Stimulated activated naive B cell treated with anti-CD40 and anti-IgM and Interleukin-4, amounts not matched to agents 10 μg/mL and 1 μg/mL and 100 μg/mL, for 72 hours (primary cell): ENCODE results near the gene BRAF.
"Not testable (repeated sequence)": the region's sequence is repeated elsewhere in the genome, so short reads cannot be mapped to it uniquely, and the experiment has no call there.

ENCODE experiments used
- ATAC-seq, 2 donors: fragments of 150-1000 bp; cut with Tn5 transposase; replicated peaks; 2 replicates each; pipeline ENCODE4 v1.10.0; 2021; ENCODE audit warnings: moderate library complexity in 1 of 2
- DNase-seq: peaks from one replicate; pipeline ENCODE4 v3.0.0; 2021
- H3K27ac Mint-ChIP-seq: one replicate; pipeline ENCODE4 v1.8.0; 2022; ENCODE audit warnings: mild to moderate bottlenecking, mixed read lengths
- H3K27me3 Mint-ChIP-seq, 2 donors: one replicate each; pipeline ENCODE4 v1.8.0; 2022; ENCODE audit warnings: mixed read lengths in 2 of 2
- H3K36me3 Mint-ChIP-seq, 2 donors: one replicate each; pipeline ENCODE4 v1.8.0; 2022; ENCODE audit warnings: mixed read lengths in 2 of 2, mild to moderate bottlenecking in 1 of 2
- H3K4me1 Mint-ChIP-seq, 2 donors: one replicate each; pipeline ENCODE4 v1.8.0; 2022; ENCODE audit warnings: mixed read lengths in 2 of 2, mild to moderate bottlenecking in 1 of 2
- H3K4me3 Mint-ChIP-seq, 2 donors: one replicate each; pipeline ENCODE4 v1.8.0; 2022; ENCODE audit warnings: mild to moderate bottlenecking in 2 of 2, mixed read lengths in 2 of 2, moderate library complexity in 1 of 2
- H3K9me3 Mint-ChIP-seq, 2 donors: one replicate each; pipeline ENCODE4 v1.8.0; 2022; ENCODE audit warnings: mixed read lengths in 2 of 2, mild to moderate bottlenecking in 1 of 2

The BRAF gene

DNA sequence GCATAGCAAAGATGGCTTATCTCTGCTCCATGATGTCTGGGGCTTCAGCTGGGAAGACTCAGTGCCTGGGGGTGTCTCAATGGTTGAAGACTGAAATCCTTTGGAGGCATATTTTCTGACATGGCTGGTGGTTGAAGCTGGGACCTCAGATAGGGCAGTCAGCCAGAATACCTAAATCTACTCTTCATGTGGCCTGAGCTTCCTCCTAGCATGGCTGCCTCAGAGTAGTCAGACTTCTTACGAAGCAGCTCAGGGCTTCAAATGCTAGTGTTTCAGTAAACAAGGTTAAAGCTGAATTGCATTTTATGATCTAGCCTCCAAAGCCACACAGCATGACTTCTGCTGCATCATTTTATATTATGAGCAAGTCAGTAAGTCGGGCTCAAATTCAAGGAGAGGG, 2.6 kb upstream of the BRAF start:
- Mint-ChIP-seq H3K36me3 (peaks cover 0 to 4% of the 10 kb centered on the region in 2 donors), H3K4me3 (no peak overlapping the region), H3K27ac (no peak overlapping the region), H3K27me3 (peaks cover under 1 to 2% of the 10 kb centered on the region in 2 donors), H3K9me3 (no peaks in the 10 kb centered on the region), H3K4me1 (peaks cover 0 to 8% of the 10 kb centered on the region in 2 donors)
- ATAC-seq (no peak), DNase-seq (no peak)

DNA sequence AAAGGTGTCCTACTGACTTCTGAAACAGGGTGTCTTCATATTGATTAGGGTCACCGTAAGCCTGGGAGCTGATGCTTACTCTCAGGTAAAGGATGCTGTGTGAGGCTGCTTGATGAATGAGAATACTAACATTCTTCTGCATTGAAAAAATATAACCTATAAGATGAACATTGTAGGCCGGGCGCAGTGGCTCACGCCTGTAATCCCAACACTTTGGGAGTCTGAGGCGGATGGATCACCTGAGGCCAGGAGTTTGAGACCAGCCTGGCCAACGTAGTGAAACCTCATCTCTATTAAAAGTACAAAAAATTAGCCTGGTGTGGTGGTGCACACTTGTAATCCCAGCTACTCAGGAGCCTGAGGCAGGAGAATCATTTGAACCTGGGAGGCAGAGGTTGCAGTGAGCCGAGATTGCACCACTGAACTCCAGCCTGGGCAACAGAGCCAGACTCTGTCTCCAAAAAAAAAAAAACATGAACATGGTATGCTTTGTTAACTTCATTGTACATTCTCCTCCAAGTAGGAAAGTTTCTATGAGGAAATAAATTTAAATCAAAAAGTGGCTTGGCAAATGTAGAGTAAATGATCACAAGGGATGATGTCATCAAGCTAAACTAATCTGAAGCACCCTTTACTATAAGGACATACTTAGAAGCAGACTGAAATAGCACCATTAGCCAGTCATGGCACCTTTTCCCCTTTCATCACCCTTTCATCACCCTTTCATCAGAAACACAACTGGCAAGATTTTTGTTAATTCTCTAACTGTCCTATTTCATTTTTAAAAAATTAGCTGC, 1.5 kb upstream of the BRAF start:
- ATAC-seq (no peak), DNase-seq (no peak)
- Mint-ChIP-seq H3K36me3 (peaks cover 0 to 4% of the 10 kb centered on the region in 2 donors), H3K27ac (no peak overlapping the region), H3K4me3 (no peak overlapping the region), H3K4me1 (peaks cover 0 to 8% of the 10 kb centered on the region in 2 donors), H3K27me3 (no peaks in the 10 kb centered on the region), H3K9me3 (no peaks in the 10 kb centered on the region)

DNA sequence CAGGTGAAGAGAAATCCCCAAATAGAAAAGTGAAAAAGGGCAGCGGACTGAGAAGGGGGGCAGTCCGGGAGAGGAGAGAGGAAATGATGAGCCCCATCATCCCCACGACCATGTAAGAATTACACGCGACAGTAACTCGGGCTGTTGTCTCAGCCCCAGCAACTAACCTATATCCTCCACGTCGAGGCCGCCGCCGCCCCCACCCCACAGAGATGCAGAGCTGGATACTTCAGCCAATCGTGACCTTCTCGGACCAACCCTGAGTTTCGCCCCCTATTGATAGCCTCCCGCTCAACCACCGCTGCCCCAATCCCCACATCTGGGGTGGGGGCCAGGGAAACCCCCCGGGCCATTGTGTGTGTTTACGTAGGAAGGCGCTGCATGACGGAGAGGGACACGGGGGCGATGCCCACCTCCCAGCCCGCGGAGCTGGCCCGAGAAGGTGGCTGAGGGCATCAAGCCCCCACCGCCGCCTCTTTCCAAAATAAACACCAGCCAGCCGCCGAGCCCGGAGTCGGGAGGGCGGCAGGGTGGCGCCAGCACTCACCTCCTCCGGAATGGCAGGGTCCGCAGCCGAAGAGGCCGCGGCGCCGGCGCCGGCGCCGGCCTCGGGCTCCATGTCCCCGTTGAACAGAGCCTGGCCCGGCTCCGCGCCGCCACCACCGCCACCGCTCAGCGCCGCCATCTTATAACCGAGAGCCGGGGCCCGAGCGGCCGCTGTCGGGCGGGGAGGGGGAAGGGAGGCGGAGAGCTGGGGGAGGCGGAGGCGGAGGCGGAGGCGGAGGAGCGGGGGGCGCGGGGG, 509 bp downstream of the BRAF start:
- H3K27me3 Mint-ChIP-seq = no peaks in the 10 kb centered on the region
- peaks cover 15 to 16% of the 10 kb centered on the region in 2 donors for H3K4me1 Mint-ChIP-seq

DNA sequence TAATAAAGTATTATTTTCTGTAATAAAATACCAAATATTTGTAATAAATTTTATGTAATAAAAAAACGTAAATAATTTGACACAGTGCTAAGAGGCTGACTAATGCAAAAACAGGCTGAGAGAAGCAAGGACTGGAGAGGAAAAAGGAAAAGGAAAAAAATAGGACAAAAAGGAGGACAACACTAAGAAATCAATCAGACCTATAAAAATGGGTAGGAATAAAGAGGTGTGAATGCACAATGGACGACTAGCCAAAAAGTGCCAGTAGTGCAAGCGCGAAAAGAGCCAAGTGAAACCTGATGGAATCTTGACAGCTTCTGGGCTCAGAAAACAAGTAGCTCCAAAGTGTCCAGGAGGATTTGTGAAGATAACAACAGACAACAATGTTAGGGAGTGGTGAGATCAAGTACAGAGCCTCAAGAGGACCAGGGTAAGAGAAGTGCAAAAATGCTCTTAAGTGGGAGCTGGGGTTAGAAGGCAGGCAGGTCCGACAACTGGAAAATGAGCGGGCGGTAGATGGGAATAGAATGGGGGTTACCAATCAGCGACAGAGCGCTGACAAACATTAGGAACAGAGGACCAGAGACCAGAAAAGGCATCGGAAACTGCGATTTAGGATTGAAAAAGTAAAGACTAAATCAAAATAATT, 1.2 kb downstream of the BRAF start:
- DNase-seq = peak; percentile 4

More for the DNA sequence above, 509 bp downstream of the BRAF start:
- H3K4me3 Mint-ChIP-seq = no peak overlapping the region
- peak; percentile 79 for DNase-seq
- H3K9me3 Mint-ChIP-seq = no peaks in the 10 kb centered on the region
- H3K27ac Mint-ChIP-seq = no peak overlapping the region
- ATAC-seq = peak; percentile 82 to 83
- peaks cover 0 to 11% of the 10 kb centered on the region in 2 donors for H3K36me3 Mint-ChIP-seq

DNA sequence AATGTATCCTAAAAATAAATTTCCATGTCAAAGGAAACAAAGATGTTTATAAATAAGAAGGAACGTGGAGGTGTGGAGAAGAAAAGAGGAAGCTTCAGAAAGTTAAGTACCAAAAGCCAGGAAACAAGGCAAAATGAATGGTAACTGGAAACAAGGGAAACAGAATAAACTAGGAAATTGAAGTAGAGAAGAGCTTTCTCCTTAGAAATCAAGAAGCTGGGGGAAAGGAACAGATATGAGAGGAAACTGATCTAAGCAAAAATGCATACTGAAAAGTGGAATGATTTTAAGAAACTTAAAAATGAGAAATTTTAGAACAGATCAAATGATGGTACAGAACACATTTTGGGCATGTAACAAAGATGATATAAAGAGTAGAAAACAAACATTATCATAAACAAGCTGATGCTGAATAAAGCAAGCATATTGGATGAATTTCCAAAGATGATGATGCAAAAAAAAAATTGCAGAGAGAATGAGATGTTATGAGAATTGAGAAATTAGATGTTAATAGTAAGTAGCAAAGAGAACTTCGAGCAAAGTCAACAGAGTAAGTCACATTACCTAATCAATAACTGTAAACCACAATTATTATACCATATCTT, 1.9 kb downstream of the BRAF start:
- no peaks in the 10 kb centered on the region for H3K27me3 Mint-ChIP-seq
- no peak overlapping the region for H3K4me3 Mint-ChIP-seq
- H3K9me3 Mint-ChIP-seq = no peaks in the 10 kb centered on the region
- H3K4me1 Mint-ChIP-seq = peaks cover 13 to 21% of the 10 kb centered on the region in 2 donors
- DNase-seq (no peak), ATAC-seq (no peak)
- no peak overlapping the region for H3K27ac Mint-ChIP-seq
- peaks cover 4 to 18% of the 10 kb centered on the region in 2 donors for H3K36me3 Mint-ChIP-seq

More for the DNA sequence above, 1.2 kb downstream of the BRAF start:
- Mint-ChIP-seq H3K4me3 (no peak overlapping the region), H3K36me3 (peaks cover 0 to 12% of the 10 kb centered on the region in 2 donors), H3K27ac (no peak overlapping the region), H3K9me3 (no peaks in the 10 kb centered on the region), H3K27me3 (no peaks in the 10 kb centered on the region), H3K4me1 (peaks cover 14 to 18% of the 10 kb centered on the region in 2 donors)
- ATAC-seq = peak; percentile 15 to 16

DNA sequence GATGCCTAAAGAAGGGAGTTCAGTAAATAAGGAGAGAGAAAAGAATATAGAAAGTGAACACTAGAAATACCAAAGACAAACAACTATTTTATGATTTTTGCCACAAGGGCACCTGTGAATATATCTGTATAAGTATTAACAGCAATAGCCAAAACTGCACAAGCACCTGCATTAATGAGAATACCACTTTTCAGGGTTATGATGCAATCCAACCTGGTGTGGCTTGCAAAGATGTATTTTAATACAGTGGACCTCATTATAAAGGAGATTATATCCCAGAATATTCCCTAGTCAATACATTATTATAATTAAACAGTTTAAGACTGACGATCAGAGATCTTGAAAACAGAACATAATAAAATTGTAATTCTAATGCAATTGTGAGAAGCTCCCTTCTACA, 4.0 kb downstream of the BRAF start:
- Mint-ChIP-seq H3K27ac (peak overlapping the region; percentile 65), H3K36me3 (peaks cover 8 to 26% of the 10 kb centered on the region in 2 donors), H3K27me3 (no peaks in the 10 kb centered on the region), H3K9me3 (peaks cover 3% of the 10 kb centered on the region in 2 donors), H3K4me1 (peaks cover 22 to 41% of the 10 kb centered on the region in 2 donors), H3K4me3 (no peak overlapping the region)
- no peak for ATAC-seq
- no peak for DNase-seq

DNA sequence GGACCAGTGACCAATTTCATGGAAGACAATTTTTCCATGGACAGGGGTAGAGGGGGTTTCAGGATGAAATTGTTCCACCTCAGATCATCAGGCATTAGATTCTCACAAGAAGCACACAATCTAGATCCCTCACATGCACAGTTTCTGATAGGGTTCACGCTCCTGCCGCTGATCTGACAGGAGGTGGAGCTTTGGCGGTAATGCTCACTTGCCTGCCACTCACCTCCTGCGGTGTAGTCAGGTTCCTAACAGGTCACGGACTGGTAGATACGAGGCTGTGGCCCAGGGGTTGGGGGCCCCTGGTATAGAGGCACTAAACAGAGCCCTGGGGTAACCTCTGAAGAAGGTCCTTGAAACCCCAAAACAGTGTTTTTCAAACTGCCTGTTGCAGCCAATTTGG, 6.5 kb downstream of the BRAF start:
- DNase-seq (no peak), ATAC-seq (no peak)
- Mint-ChIP-seq H3K27ac (no peak overlapping the region), H3K9me3 (peaks cover 3% of the 10 kb centered on the region in 2 donors), H3K27me3 (no peaks in the 10 kb centered on the region), H3K36me3 (peaks cover 8 to 22% of the 10 kb centered on the region in 2 donors), H3K4me1 (peaks cover 24 to 45% of the 10 kb centered on the region in 2 donors), H3K4me3 (no peak overlapping the region)

DNA sequence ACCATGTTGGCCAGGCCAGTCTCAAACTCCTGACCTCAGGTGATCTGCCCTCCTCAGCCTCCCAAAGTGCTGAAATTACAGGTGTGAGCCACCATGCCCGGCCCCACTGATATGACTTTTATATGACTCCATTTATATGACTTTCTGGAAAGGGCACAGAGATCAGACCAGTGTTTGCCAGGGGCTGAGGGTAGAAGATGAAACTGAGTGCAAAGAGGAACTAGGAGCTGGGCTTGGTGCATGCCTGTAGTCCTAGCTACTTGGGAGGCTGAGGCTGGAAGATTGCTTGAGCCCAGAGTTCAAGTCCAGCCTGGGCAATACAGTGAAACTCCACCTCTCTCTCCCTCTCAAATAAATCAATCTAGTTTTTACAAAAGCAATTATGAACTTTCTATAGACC, 7.5 kb downstream of the BRAF start:
- Mint-ChIP-seq H3K4me1 (peaks cover 31 to 55% of the 10 kb centered on the region in 2 donors), H3K4me3 (no peak overlapping the region), H3K9me3 (peaks cover 3% of the 10 kb centered on the region in 2 donors), H3K36me3 (peaks cover 11 to 26% of the 10 kb centered on the region in 2 donors), H3K27ac (no peak overlapping the region), H3K27me3 (no peaks in the 10 kb centered on the region)
- ATAC-seq (peak; percentile 46 to 59), DNase-seq (no peak)

DNA sequence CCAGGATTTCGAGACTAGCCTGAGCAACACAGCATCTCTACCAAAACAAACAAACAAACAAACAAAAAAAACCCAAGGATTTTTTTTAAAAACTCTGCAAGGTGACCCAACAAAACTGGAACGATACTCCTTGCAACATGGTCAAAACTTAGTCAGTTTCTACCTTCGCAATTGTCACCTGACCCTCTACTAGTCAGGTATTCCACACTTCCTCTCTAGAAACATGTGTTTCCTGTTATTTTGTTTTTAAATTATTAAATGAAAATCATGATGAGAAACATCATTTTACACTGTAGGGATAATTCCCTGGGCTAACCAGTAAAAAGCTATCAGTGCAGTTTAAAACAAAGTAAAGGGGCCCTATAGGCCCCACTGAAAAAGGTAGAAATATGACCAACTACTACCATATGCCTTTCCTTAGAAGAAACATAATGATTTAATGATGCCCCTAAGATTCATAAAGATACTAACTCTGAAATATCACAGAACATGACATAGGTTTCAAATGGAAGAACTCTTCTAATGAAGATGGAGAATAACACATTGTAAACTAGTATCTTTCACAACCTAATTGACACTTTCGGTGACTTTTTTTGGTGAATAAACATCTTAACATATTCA, 8.7 kb downstream of the BRAF start:
- Mint-ChIP-seq H3K27ac (no peak overlapping the region), H3K4me1 (peaks cover 37 to 64% of the 10 kb centered on the region in 2 donors), H3K27me3 (no peaks in the 10 kb centered on the region), H3K9me3 (peaks cover 3% of the 10 kb centered on the region in 2 donors), H3K4me3 (no peak overlapping the region), H3K36me3 (peaks cover 11 to 26% of the 10 kb centered on the region in 2 donors)
- ATAC-seq = peak in 1 of 2 donors; percentile 25
- DNase-seq = no peak

DNA sequence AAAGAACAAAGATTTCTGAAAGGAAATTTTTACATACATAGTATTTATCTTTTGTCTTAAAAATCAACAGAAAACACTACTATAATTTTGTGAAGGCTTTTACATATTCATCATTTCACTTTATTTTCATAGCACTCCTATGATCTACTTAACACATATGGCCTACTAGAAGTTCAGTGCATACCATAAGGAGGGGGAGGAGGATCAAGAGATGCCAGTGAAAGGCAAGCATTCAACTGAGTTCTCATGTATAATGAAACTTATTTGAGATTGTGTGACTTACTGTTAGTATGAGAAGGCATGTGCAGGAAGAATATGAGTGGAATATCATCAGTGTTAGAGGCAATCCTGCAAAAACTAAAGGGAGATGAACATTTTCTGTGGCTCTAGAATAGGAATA, 10.6 kb downstream of the BRAF start:
- no peaks in the 10 kb centered on the region for H3K27me3 Mint-ChIP-seq
- H3K9me3 Mint-ChIP-seq = peaks cover 3% of the 10 kb centered on the region in 2 donors
- peaks cover 15 to 25% of the 10 kb centered on the region in 2 donors for H3K36me3 Mint-ChIP-seq
- H3K4me3 Mint-ChIP-seq = no peak overlapping the region
- no peak overlapping the region for H3K27ac Mint-ChIP-seq
- ATAC-seq (no peak), DNase-seq (no peak)
- peaks cover 32 to 56% of the 10 kb centered on the region in 2 donors for H3K4me1 Mint-ChIP-seq

DNA sequence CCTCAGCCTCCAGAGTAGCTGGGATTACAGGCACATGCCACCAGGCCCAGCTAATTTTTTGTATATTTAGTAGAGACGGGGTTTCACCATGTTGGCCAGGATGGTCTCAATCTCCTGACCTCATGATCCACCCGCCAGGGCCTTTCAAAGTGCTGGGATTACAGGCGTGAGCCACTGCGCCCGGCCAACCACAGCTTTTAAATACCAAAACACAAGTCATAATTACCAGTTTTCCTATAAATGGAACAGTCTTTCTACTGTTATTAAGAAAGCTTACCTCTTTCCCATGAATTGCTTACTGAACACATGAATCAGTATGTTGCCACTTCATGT, 11.2 kb downstream of the BRAF start:
- peaks cover 34 to 55% of the 10 kb centered on the region in 2 donors for H3K4me1 Mint-ChIP-seq
- peaks cover 15 to 26% of the 10 kb centered on the region in 2 donors for H3K36me3 Mint-ChIP-seq
- not testable (repeated sequence) for H3K27ac Mint-ChIP-seq, H3K27me3 Mint-ChIP-seq, DNase-seq, H3K4me3 Mint-ChIP-seq, H3K9me3 Mint-ChIP-seq, ATAC-seq

DNA sequence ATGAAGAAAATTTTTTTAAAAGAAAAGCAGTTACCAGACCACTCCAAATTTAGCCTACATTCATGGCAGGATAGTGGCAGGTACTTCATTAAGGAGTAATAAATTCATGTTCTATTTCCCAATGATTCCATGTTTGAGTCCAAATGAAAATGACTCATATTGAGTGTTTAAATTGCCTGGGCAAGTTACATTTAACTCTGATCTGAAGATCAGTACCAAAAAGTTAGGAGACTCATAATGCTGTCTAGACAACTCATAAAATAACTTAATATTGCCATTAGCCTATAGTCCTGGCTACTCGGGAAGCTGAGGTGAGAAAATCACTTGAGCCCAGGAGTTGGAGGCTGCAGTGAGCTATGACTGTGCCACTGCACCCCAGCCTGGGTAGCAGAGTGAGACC, 13.0 kb downstream of the BRAF start:
- H3K27me3 Mint-ChIP-seq = no peaks in the 10 kb centered on the region
- DNase-seq (no peak), ATAC-seq (no peak)
- peaks cover 0 to 3% of the 10 kb centered on the region in 2 donors for H3K9me3 Mint-ChIP-seq
- H3K4me1 Mint-ChIP-seq = peaks cover 33 to 49% of the 10 kb centered on the region in 2 donors
- H3K36me3 Mint-ChIP-seq = peaks cover 7 to 18% of the 10 kb centered on the region in 2 donors
- no peak overlapping the region for H3K27ac Mint-ChIP-seq
- H3K4me3 Mint-ChIP-seq = no peak overlapping the region

DNA sequence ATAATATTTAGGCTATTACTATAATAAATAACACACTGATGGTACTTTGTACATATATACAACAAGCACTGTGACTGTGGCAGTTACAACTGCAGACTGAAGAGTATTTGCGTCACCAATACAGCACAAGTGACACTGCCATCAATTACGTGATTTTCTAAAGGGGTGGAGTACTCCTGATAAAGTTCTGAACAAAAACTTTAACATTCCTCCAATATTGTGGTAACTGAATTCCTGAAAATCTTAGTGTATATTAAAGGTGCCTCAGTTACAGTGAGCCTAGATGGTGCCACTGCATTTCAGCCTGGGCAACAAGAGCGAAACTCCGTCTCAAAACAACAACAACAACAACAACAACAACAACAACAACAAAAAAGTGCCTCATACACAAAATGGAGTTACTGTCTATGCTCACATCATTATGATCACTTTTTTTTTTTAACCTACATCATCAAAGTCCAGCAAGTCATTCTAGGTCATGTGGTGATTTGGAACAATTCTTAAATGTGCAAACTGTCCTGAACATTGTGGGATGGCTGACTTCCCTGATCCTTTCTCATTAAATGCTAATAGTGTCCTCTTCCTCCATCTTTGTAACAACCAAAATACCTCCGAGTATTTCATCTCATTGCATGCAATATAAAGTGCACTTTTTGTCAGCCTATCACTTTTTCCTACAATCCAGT, 15.1 kb downstream of the BRAF start:
- peaks cover 27 to 42% of the 10 kb centered on the region in 2 donors for H3K4me1 Mint-ChIP-seq
- H3K4me3 Mint-ChIP-seq = no peak overlapping the region
- H3K27me3 Mint-ChIP-seq = no peaks in the 10 kb centered on the region
- DNase-seq = no peak
- H3K36me3 Mint-ChIP-seq = peaks cover 7 to 23% of the 10 kb centered on the region in 2 donors
- H3K27ac Mint-ChIP-seq = no peak overlapping the region
- peaks cover 0 to 3% of the 10 kb centered on the region in 2 donors for H3K9me3 Mint-ChIP-seq
- ATAC-seq = no peak
